K562 (cell line): ENCODE data around the gene MMS19. TPM values are rescaled to one million over a fixed set of nuclear protein-coding genes. Genes with fewer than 3 reads are reported as not detected.

Source experiments
- ATAC-seq: fragments of 200-7000 bp; cut with Tn5 transposase; 3 replicates; pipeline ENCODE4 v1.9.1; 2020; ENCODE audit warnings: moderate library complexity
- BruUV-seq: library from RNA; stranded (reverse); fragments of 400-500 nt; replicated peaks from 2 replicates; lab custom pipeline; 2021; lab: Mats Ljungman, UMichigan
- CTCF ChIA-PET: fragments of 300-600 bp; formaldehyde crosslinking; extraction: SDS; loops from one replicate; lab custom pipeline; 2021; ENCODE audit warnings: low intra/inter-chr PET ratio; lab: Yijun Ruan, JAX
- POLR2A ChIA-PET: fragments of 300-600, 350-650 bp; sonication (Branson Sonifier 250); formaldehyde crosslinking; extraction: SDS; loops from one replicate; lab custom pipeline; 2021; ENCODE audit warnings: antibody characterized with exemption, inconsistent platforms; lab: Yijun Ruan, JAX
- DNase-seq, 4 experiments: peaks; one replicate each; pipeline versions ENCODE4 v3.0.0 to v3.0.0-alpha.2; 2011 to 2018; ENCODE audit warnings: low spot score in 3 of 4, mixed read lengths in 3 of 4; ENCODE audit errors: extremely low read depth in 1 of 4
- FAIRE-seq: peaks from 2 replicates; lab custom pipeline; 2011; peaks lifted over from hg19 to GRCh38; lab: Jason Lieb, UNC
- H2AFZ ChIP-seq: 2 replicates; pipeline ENCODE4 v1.6.0; 2011; ENCODE audit warnings: low read depth, low read length, control low read depth, inconsistent platforms
- H3K27ac ChIP-seq: fragments of 200-600 bp; 3 replicates; pipeline ENCODE4 v1.8.0; 2011; ENCODE audit warnings: low read depth, mild to moderate bottlenecking, control low read depth, inconsistent platforms, low read length, moderate library complexity, mixed read lengths; ENCODE audit errors: extremely low read depth
- H3K27me3 ChIP-seq, 2 experiments: fragments of 300-600 bp in 1 of 2; 2 replicates in 1 of 2; 3 replicates in 1 of 2; pipeline versions ENCODE4 v1.6.0 to v1.8.0; 2011; ENCODE audit warnings: inconsistent platforms in 2 of 2, low read length in 2 of 2, mild to moderate bottlenecking in 1 of 2, mixed read lengths in 1 of 2, moderate library complexity in 1 of 2; ENCODE audit not compliant: control insufficient read depth in 2 of 2, insufficient read depth in 2 of 2
- H3K36me3 ChIP-seq: fragments of 300-600 bp; 3 replicates; pipeline ENCODE4 v1.8.0; 2011; ENCODE audit warnings: mild to moderate bottlenecking, low read length, inconsistent platforms; ENCODE audit not compliant: control insufficient read depth, insufficient read depth
- H3K4me1 ChIP-seq, 2 experiments: fragments of 200-600 bp in 1 of 2; replicated peaks in 1 of 2; 2 replicates in 1 of 2; 3 replicates in 1 of 2; pipeline versions ENCODE4 v1.5.1 to v1.8.0; 2011; ENCODE audit warnings: inconsistent platforms in 2 of 2, low read length in 2 of 2, mild to moderate bottlenecking in 1 of 2, mixed read lengths in 1 of 2, moderate library complexity in 1 of 2; ENCODE audit not compliant: control insufficient read depth in 2 of 2, insufficient read depth in 2 of 2
- H3K4me2 ChIP-seq: 2 replicates; pipeline ENCODE4 v1.6.1; 2011; ENCODE audit warnings: low read length, control low read depth, inconsistent platforms, mixed read lengths; ENCODE audit not compliant: insufficient read depth
- H3K4me3 ChIP-seq: fragments of 200-600 bp; sonication (generic), shearing (Covaris generic); 2 replicates; pipeline ENCODE4 v1.5.1; 2016; ENCODE audit warnings: control low read depth, inconsistent platforms
- H3K79me2 ChIP-seq: fragments of 200-600 bp; 3 replicates; pipeline ENCODE4 v1.8.0; 2011; ENCODE audit warnings: low read length, inconsistent platforms; ENCODE audit not compliant: control insufficient read depth, insufficient read depth
- H3K9ac ChIP-seq, 2 experiments: 2 replicates each; pipeline versions ENCODE4 v1.6.0 to v1.6.1; 2011; ENCODE audit warnings: low read depth in 2 of 2, low read length in 2 of 2, control low read depth in 1 of 2, inconsistent platforms in 1 of 2, mild to moderate bottlenecking in 1 of 2, mixed read lengths in 1 of 2; ENCODE audit not compliant: insufficient read depth in 1 of 2
- H3K9me1 ChIP-seq: one replicate; pipeline ENCODE4 v1.6.0; 2011; ENCODE audit warnings: inconsistent platforms, mild to moderate bottlenecking, low read length, moderate library complexity; ENCODE audit not compliant: control insufficient read depth, insufficient read depth
- H3K9me3 ChIP-seq: replicated peaks from 2 replicates; pipeline ENCODE4 v1.5.1; 2011; ENCODE audit warnings: low read depth, low read length, inconsistent platforms; ENCODE audit not compliant: control insufficient read depth, insufficient read depth
- H4K20me1 ChIP-seq: replicated peaks from 2 replicates; pipeline ENCODE4 v1.6.1; 2011; ENCODE audit warnings: low read length, inconsistent platforms, mixed read lengths; ENCODE audit not compliant: control insufficient read depth, insufficient read depth
- EHMT2 ChIP-seq: fragments of 450-650 bp; IDR thresholded peaks from 2 replicates; pipeline ENCODE4 v1.6.1; 2018; ENCODE audit warnings: antibody characterized with exemption
- ZNF444 ChIP-seq: fragments of 250-450 bp; sonication (Bioruptor Pico); IDR thresholded peaks from 2 replicates; pipeline ENCODE4 v1.4.0; 2020; ENCODE audit warnings: mild to moderate bottlenecking, moderate library complexity
- ZNF717 ChIP-seq: fragments of 250-450 bp; sonication (Bioruptor Pico); IDR thresholded peaks from 2 replicates; pipeline ENCODE4 v1.5.0; 2021
- WGBS: fragments of 100-300 bp; shearing (Covaris generic); methylation state at CpG from one replicate; pipeline ENCODE4 v1.1.6; 2016; ENCODE audit warnings: low coverage, mixed read lengths; ENCODE audit not compliant: insufficient coverage; ENCODE audit errors: missing lambda C conversion rate; 5-methylcytosine and 5-hydroxymethylcytosine counted together
- in situ Hi-C: fragments of 300-500 bp; cut with MboI; formaldehyde crosslinking; loops from 4 replicates; pipeline ENCODE4 v1.15.0; 2018; ENCODE audit warnings: inconsistent platforms, mixed read lengths
- intact Hi-C: fragments of 100-400 bp; cut with micrococcal nuclease; formaldehyde crosslinking; loops from 2 replicates; pipeline ENCODE4 v1.14.2; 2022
- polyA plus RNA-seq, 8 experiments: library from polyadenylated mRNA; depleted of rRNA in 4 of 8; stranded (reverse) in 5 of 8; unstranded in 3 of 8; fragments of >200 nt; fragmentation: Nextera tagmentation in 2 of 8; fragmentation: Illumina TruSeq in 1 of 8; extraction: Ambion mirVana in 2 of 8; extraction: Trizol in 1 of 8; gene quantifications; 2 replicates each; pipeline versions ENCODE4 v1.2.1 to v1.2.3, GENCODE V29; 2011 to 2014; ENCODE audit warnings: inconsistent platforms in 1 of 8, missing spikeins in 1 of 8
- total RNA-seq, 7 experiments: library from RNA; depleted of rRNA in 6 of 7; stranded (reverse); fragments of >200 nt in 6 of 7; fragmentation: Illumina TruSeq in 2 of 7; extraction: Trizol in 2 of 7; gene quantifications; 2 replicates each; pipeline versions ENCODE4 v1.2.1 to v1.2.3, GENCODE V29; 2011 to 2021; ENCODE audit warnings: low replicate concordance in 1 of 7
- TF ChIP-seq, protein P1 (sequence below): sonication (generic); formaldehyde crosslinking; IDR thresholded peaks from 2 replicates; pipeline ENCODE4 v1.8.0; 2022; ENCODE audit warnings: missing genetic modification reagents, mild to moderate bottlenecking, borderline replicate concordance

The MMS19 gene
- total and polyA plus RNA-seq, 9 of the 15 experiments (the other 6 are each of a cell fraction or from before 2014, with no cell fraction given) = 40.1 to 110 (median 62.9) TPM

- ChIA-PET POLR2A (interaction anchor here (1.2 kb wide), 1 partner anchor 9 kb away, joined by 3 read pairs; no protein-coding TSS in a partner anchor), CTCF (no interaction called here)
- no TSS peak for BruUV-seq
- Histone ChIP-seq H4K20me1 (no peaks in the 10 kb centered on the region), H3K4me3 (no peak overlapping the region), H3K9me3 (no peaks in the 10 kb centered on the region), H3K36me3 (peaks cover 36% of the 10 kb centered on the region; the same call in 2 of the 3 replicates), H3K27ac (no peak overlapping the region), H3K4me1 (peaks cover 2 to 12% of the 10 kb centered on the region in 2 experiments; a peak in 4 of 5 replicates), H3K9me1 (no peaks in the 10 kb centered on the region), H2AFZ (no peak overlapping the region), H3K9ac (no peak overlapping the region), H3K4me2 (no peak overlapping the region), H3K79me2 (peaks cover 22% of the 10 kb centered on the region), H3K27me3 (no peaks in the 10 kb centered on the region)
- TF ChIP-seq ZNF444 (no peak), ZNF717 (no peak), EHMT2 (no peak)
- TF ChIP-seq, protein P1, sequence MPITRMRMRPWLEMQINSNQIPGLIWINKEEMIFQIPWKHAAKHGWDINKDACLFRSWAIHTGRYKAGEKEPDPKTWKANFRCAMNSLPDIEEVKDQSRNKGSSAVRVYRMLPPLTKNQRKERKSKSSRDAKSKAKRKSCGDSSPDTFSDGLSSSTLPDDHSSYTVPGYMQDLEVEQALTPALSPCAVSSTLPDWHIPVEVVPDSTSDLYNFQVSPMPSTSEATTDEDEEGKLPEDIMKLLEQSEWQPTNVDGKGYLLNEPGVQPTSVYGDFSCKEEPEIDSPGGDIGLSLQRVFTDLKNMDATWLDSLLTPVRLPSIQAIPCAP (CRISPR knock-in tag) = no peak
- ATAC-seq (no peak), DNase-seq (no peak), FAIRE-seq (no peak)
- in situ Hi-C loops (no loop called here), intact Hi-C loops (no loop called here)
- 53% methylated on average over 2 of the region's 2 CpGs for WGBS
Observed at GRCh38 chr10:97450828-97451227, 47.4 kb downstream of the MMS19 start.
